Esophagus squamous epithelium (tissue), 4 donors: ENCODE measurements around the gene FOXJ3.

Experiments
- POLR2A ChIP-seq, 4 donors: fragments of 450-650 bp; IDR thresholded peaks; one replicate each; pipeline ENCODE4 v1.6.1; 2017; ENCODE audit warnings: antibody characterized with exemption in 4 of 4, mild to moderate bottlenecking in 4 of 4, moderate library complexity in 3 of 4
- TF ChIP-seq, protein P1 (sequence below), 6 experiments: fragments of 450-650 bp in 4 of 6; fragments of 200-600 bp in 2 of 6; sonication (generic) in 2 of 6; IDR thresholded peaks; one replicate each; pipeline ENCODE4 v1.5.1; 2016 to 2019; ENCODE audit warnings: antibody characterized with exemption in 6 of 6, mild to moderate bottlenecking in 4 of 6, moderate library complexity in 4 of 6

DNA sequence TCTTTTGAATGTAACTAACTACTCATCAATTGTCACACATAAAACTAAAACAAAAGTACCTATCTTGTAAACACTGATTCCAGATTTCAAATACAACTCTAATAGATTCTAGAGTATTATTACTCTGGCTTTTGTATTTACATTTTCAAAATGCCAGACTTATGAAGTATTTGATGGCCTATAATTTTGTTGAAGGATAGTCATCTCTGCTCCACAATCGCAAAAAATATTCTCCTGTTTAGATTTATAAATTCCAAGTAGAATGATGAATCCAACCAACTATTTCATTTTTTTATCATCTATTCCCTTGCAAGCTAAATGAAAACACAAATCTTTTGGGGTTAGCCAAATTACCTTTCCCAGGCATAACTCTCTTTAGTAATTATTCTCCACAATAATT lies 95.5 kb downstream of the FOXJ3 start:
- no peak for TF ChIP-seq POLR2A (IDR thresholded peaks at IDR 0.05)
- TF ChIP-seq, protein P1, sequence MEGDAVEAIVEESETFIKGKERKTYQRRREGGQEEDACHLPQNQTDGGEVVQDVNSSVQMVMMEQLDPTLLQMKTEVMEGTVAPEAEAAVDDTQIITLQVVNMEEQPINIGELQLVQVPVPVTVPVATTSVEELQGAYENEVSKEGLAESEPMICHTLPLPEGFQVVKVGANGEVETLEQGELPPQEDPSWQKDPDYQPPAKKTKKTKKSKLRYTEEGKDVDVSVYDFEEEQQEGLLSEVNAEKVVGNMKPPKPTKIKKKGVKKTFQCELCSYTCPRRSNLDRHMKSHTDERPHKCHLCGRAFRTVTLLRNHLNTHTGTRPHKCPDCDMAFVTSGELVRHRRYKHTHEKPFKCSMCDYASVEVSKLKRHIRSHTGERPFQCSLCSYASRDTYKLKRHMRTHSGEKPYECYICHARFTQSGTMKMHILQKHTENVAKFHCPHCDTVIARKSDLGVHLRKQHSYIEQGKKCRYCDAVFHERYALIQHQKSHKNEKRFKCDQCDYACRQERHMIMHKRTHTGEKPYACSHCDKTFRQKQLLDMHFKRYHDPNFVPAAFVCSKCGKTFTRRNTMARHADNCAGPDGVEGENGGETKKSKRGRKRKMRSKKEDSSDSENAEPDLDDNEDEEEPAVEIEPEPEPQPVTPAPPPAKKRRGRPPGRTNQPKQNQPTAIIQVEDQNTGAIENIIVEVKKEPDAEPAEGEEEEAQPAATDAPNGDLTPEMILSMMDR (IDR thresholded peaks at IDR 0.05), result no peak
